ENCODE measurements around the gene BIRC3.
"Not testable (repeated sequence)": the region's sequence is repeated elsewhere in the genome, so short reads cannot be mapped to it uniquely, and the experiment has no call there.

The BIRC3 gene

DNA sequence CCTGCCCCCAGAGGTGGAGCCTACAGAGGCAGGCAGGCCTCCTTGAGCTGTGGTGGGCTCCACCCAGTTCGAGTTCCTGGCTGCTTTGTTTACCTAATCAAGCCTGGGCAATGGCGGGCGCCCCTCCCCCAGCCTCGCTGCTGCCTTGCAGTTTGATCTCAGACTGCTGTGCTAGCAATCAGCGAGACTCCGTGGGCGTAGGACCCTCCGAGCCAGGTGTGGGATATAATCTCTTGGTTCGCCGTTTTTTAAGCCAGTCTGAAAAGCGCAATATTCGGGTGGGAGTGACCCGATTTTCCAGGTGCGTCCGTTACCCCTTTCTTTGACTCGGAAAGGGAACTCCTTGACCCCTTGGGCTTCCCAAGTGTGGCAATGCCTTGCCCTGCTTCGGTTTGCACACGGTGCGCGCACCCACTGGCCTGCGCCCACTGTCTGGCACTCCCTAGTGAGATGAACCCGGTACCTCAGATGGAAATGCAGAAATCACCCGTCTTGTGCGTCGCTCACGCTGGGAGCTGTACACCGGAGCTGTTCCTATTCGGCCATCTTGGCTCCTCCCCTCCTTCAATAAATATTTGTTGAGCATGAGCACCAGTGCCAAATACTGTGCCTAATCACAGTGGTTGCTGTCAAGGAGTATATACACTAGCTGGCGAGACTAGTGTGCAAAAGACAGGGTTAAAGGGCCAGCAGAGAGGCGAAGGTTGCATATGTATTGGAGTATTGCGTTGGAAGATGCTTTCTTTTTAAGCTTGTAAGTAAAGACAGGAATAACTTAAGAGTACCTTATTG lies 57.5 kb downstream of the BIRC3 start:
- DNase-seq (ENCODE audit: low read depth in 2 of 2): not testable (repeated sequence)

DNA sequence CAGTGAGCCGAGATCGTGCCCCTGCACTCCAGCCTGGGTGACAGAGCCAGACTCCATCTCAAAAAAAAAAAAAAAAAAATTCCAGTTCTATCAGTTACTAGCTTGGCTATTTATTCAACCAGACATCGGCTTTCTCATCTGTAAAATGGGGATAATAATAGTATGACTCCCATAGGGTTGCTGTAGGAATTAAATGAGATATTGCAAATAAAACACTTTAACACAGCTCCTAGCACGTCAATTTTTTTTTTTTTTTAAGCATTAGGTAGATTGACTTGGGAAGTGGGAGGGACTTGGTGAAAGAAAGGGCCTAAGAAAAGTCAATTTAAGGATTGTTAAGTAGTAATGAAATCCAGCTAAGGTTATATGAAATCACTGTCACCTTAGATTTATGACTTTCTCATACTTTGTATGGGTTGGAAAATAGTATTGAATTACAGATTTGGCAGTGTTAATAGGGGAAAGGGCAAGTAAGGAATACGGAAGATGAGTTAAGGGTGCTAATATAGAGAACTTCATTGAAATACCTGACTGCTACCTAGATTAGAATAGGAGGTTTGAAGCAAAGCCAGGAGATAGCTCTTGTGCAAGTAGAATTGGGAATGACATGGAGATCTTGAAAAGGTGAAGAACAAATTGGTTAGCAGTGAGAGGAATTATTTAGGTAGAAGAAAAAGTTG lies 58.6 kb downstream of the BIRC3 start:
- DNase-seq (ENCODE audit: low read depth in 2 of 2): no peak

DNA sequence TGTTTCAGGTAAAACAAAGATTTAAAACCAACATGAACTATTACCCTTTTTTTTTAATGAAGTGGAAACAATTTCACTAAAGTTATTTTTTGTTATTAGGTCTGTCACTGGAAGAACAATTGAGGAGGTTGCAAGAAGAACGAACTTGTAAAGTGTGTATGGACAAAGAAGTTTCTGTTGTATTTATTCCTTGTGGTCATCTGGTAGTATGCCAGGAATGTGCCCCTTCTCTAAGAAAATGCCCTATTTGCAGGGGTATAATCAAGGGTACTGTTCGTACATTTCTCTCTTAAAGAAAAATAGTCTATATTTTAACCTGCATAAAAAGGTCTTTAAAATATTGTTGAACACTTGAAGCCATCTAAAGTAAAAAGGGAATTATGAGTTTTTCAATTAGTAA lies 60.6 kb downstream of the BIRC3 start:
- no peak for DNase-seq (ENCODE audit: low read depth in 2 of 2)

DNA sequence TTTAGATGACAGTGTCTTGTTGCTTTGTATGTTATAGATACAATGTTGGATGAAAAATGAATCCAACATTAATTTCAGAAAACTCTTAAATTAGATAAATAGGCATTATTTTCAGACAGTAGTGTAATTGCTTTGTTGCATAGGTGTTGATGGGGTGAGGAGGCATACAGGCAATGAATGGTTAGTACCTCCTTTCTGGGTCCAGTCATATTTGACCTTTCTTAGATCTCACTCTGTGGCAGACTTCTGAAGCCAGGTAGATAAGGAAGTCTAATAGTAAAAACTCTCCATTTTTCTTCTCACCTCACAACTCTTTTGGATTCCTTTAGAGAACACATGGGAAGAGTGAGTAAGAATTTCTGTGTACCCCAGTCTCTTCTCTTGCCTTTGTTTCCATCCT lies 61.5 kb downstream of the BIRC3 start:
- no peak for DNase-seq (ENCODE audit: low read depth in 2 of 2)

DNA sequence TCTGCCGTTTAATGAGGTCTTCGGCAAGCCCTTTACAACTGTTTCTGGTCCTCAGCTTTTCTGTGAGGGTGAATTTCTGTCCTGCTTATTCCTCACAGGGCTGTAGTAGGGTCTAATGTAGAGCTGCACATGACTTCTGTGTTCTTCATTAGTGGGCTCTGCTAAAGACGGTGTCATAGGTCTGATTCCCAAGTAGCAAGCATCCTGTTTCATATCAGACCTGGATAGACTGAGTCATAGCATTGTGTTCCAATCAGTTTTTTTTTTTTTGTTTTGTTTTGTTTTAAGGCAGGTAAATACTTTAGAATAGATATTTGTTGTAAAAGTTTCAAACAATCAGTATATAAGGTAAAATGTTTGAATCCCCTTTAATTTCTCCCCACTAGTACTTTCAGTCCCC lies 65.1 kb downstream of the BIRC3 start:
- no peak for DNase-seq (ENCODE audit: low read depth in 2 of 2)

DNA sequence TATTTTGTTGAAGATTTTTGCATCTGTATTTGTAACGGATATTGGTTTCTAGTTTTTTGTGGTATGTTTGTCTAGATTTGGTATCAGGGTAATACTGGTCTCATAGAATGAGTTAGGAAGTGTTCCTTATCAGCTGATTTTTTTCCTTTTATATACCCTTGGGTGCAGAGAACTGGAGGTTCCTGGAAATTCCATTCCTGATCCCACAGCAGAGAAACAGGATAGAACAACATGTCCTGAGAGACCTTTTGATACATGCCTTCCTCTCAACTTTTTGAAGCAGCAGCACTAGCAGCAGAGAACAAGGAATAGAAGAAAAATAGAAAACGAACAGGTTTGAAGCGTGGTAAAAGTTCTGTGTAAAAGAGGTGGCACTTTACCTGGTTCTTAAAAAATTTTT lies 66.6 kb downstream of the BIRC3 start:
- no peak for DNase-seq (ENCODE audit: low read depth in 2 of 2)

DNA sequence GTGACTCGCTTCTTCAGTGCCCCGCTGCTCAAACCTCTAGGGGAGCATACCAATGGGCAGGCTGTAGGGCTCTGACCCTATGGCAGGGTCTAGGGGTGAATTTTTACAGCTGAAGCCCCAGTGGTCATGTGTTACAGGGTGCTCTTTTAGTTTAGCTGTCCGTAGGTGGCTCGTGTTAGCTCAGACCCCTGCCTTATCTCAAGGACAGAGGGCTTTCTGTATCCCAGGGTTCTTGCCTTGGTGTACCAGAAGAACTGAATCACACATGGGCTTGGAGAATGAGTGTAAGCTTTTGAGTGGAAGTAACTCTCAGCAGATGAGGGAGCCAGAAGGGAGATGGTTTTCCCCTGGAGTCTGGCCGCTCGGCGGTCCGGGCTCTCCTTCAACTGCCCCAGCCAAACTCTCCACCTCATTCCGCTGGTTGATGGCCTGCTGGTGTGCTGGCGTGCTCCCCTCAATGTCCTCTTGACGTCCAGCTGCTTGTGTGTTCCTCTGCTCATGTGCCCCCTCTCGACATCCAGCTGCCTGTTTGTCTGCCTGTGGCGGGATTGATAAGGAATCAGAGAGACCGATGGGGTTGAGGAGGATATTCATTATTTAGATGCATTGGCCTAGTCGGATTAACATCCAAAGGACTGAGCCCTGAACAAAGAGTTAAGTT lies 67.3 kb downstream of the BIRC3 start:
- DNase-seq (ENCODE audit: low read depth in 2 of 2): no peak

DNA sequence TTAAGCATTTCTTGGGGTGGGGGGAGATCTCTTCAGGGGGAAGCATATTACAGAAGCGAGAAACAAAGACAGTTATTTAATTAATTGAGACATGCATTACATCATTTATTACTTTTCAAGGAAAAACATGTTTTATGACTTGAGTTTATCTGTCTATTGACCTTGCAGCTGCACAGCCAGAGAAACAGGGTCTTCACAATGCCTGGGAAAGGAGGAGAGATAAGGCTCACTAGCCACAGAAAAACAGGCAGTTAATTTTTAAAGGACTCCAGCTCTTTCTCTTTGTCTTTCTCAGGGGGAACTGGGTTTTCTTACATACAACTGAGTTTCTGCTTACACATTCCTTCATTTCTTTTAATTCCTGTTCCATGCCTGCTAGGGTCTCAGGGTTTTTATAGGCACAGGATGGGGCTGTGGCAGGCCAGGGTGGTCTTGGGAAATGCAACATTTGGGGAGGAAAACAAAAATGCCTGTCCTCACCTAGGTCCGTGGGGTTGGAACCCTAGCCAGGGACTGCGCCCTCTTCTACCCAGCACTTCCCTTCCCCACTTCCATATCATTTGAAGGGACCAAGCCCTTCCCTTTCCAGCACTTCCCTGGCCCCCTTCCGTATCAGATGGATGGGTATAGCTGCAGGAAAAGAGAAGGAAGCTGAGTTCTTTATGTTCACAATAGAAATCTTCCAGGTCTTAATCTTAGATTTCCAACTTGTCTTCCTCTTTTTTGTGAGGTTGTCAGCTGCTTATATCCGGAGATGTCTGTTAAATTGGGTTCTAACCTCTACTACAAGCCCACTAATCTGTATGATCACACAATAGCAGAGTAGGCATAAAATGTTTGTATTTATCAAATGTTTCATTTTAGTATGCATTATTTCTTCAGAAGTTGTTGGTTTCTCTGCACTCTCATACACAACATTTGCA lies 68.1 kb downstream of the BIRC3 start:
- no peak for DNase-seq (ENCODE audit: low read depth in 2 of 2)

DNA sequence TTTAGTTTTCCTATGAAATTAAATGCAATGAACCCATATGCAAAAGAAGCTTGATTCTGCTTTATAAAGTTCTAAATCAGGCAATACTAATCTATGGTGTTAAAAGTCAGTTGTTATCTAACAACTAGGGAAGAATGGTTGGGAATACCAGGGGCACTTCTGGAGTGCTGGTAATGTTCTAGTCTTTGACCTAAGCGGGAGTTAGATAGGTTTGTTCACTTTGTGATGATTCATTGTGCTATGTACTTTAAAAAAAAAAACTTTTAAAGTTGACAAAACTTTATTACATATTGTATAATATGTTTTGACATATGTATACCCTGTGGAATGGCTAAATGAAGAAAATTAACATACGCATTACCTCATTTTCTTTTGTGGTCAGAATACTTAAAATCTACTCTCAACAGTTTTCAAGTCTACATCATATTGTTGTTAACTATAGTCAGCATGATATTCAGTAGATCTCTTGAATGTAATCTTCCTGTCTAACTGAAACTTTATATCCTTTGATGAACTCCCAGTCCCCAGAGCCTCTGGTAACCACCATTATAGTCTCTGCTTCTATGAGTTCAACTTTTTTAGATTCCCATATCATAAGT lies 69.0 kb downstream of the BIRC3 start:
- no peak for DNase-seq (ENCODE audit: low read depth in 2 of 2)

DNA sequence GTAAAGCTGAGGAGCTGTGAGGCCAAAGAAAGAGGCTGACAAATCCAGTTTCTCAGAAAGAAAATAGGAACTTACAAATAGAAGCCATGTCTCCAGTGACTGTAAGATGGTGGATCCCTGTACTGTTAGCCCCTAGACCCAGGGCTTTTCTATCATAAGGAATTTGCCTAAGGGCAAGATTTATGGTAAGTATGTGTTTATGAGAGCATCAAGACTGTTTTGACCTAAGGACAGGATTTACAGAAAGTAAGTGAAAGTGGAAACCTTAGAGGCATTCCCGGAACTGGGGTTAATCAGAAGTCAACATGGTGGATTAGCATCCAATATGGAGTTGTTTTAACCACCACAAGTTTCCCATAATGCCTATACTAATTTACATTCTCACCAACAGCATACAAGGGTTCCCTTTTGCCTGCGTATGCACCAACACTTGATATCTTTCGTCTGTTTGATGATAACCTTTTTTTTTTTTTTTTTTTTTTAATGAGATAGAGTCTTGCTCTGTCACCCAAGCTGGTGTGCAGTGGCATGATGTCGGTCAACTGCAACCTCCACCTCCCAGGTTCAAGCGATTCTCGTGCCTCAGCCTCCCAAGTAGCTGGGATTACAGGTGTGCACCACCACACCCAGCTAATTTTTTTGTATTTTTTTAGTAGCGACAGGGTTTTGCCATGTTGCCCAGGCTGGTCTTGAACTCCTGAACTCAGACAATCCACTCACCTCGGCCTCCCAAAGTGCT lies 69.9 kb downstream of the BIRC3 start:
- DNase-seq (ENCODE audit: low read depth in 2 of 2): no peak
